Vagina (tissue), 2 donors: Measurements from ENCODE around the gene GNG8. TPM values are rescaled to one million over a fixed set of nuclear protein-coding genes. Genes with fewer than 3 reads are reported as not detected.

Experiments
- DNase-seq, 2 donors: peaks; one replicate each; pipeline ENCODE4 v3.0.0-alpha.2; 2017; ENCODE audit errors: extremely low spot score in 2 of 2
- H3K27ac ChIP-seq: fragments of 200-600 bp; sonication (generic); one replicate; pipeline ENCODE4 v1.5.1; 2019
- H3K27me3 ChIP-seq: fragments of 200-600 bp; sonication (generic); one replicate; pipeline ENCODE4 v1.5.1; 2019
- H3K36me3 ChIP-seq, 2 donors: fragments of 200-600 bp; sonication (generic); one replicate each; pipeline ENCODE4 v1.5.1; 2017 to 2019
- H3K4me1 ChIP-seq: fragments of 200-600 bp; sonication (generic); one replicate; pipeline ENCODE4 v1.5.1; 2019
- H3K4me3 ChIP-seq, 2 donors: fragments of 200-600 bp; sonication (generic); 1 replicate in 1 of 2; 2 replicates in 1 of 2; pipeline ENCODE4 v1.5.1; 2016 to 2019
- H3K9me3 ChIP-seq: fragments of 200-600 bp; sonication (generic); one replicate; pipeline ENCODE4 v1.5.1; 2019
- POLR2A ChIP-seq, 2 donors: fragments of 450-650 bp; IDR thresholded peaks; one replicate each; pipeline ENCODE4 v1.6.1; 2017; ENCODE audit warnings: antibody characterized with exemption in 2 of 2, mild to moderate bottlenecking in 2 of 2, moderate library complexity in 2 of 2
- POLR2AphosphoS5 ChIP-seq, 2 donors: sonication (generic); formaldehyde crosslinking; IDR thresholded peaks; one replicate each; pipeline ENCODE4 v1.9.0; 2017; ENCODE audit warnings: antibody characterized with exemption in 2 of 2, mild to moderate bottlenecking in 2 of 2, low read depth in 1 of 2; ENCODE audit not compliant: insufficient read depth in 1 of 2
- intact Hi-C: fragments of 100-400 bp; cut with DNase I; formaldehyde crosslinking; loops from one replicate; pipeline ENCODE4 v1.15.1; 2023
- total RNA-seq: library from RNA; depleted of rRNA; stranded (reverse); fragments of >200 nt; gene quantifications from one replicate; pipeline ENCODE4 v1.2.3, GENCODE V29; 2016
- TF ChIP-seq, protein P1 (sequence below), 3 experiments: fragments of 450-650 bp in 2 of 3; fragments of 200-600 bp in 1 of 3; sonication (generic) in 1 of 3; IDR thresholded peaks; one replicate each; pipeline ENCODE4 v1.5.1; 2017 to 2019; ENCODE audit warnings: antibody characterized with exemption in 3 of 3, mild to moderate bottlenecking in 2 of 3, moderate library complexity in 2 of 3

The GNG8 gene
- total RNA-seq, 1 donor from 2014 or later, result not detected

DNA sequence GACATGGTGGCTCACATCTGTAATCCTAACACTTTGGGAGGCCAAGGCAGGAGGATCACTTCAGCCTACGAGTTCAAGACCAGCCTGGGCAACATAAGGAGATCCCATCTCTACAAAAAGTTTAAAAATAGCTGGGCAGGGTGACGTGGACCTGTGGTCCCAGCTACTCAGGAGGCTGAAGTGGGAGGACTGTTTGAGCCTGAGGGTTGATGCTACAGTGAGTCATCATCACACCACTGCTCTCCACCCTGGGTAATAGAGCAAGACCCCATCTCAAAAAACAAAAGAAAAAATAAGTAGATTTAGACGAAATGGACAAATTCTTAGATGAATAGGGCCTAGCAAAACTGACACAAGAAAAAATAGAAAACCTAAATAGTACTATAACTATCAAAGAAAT is 10.4 kb upstream of the GNG8 start:
- TF ChIP-seq POLR2AphosphoS5 (IDR thresholded peaks at IDR 0.05; ENCODE audit: insufficient read depth in 1 of 2, low read depth in 1 of 2) (no peak), POLR2A (IDR thresholded peaks at IDR 0.05) (no peak)
- TF ChIP-seq, protein P1, sequence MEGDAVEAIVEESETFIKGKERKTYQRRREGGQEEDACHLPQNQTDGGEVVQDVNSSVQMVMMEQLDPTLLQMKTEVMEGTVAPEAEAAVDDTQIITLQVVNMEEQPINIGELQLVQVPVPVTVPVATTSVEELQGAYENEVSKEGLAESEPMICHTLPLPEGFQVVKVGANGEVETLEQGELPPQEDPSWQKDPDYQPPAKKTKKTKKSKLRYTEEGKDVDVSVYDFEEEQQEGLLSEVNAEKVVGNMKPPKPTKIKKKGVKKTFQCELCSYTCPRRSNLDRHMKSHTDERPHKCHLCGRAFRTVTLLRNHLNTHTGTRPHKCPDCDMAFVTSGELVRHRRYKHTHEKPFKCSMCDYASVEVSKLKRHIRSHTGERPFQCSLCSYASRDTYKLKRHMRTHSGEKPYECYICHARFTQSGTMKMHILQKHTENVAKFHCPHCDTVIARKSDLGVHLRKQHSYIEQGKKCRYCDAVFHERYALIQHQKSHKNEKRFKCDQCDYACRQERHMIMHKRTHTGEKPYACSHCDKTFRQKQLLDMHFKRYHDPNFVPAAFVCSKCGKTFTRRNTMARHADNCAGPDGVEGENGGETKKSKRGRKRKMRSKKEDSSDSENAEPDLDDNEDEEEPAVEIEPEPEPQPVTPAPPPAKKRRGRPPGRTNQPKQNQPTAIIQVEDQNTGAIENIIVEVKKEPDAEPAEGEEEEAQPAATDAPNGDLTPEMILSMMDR (IDR thresholded peaks at IDR 0.05), result no peak
- Histone ChIP-seq H3K9me3 (no peaks in the 10 kb centered on the region), H3K4me3 (no peak overlapping the region), H3K4me1 (no peaks in the 10 kb centered on the region), H3K27me3 (no peaks in the 10 kb centered on the region), H3K27ac (no peak overlapping the region), H3K36me3 (no peaks in the 10 kb centered on the region)
- intact Hi-C loops, result no loop called here
- DNase-seq, result no peak

DNA sequence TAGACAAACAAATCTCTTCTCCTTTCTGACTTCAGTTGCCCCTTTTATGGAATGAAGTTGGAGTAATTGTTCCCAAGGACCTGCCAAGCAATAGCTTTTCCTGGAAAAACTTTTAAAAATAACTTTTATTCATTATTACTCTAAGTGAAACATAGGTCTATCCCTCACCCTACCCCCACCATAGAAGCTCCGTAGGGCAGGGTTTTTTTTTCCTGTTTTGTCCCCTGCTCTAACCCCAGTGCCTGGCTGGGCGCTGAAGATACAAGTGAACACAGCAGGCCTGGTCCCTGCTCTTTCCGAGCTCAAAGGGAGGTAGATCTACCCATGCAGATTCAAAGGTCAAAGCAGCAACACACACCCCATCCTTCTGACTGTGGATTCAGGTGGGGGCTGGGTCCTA is 8.7 kb upstream of the GNG8 start:
- TF ChIP-seq POLR2A (IDR thresholded peaks at IDR 0.05) (no peak), POLR2AphosphoS5 (IDR thresholded peaks at IDR 0.05; ENCODE audit: insufficient read depth in 1 of 2, low read depth in 1 of 2) (peak in 1 of 2 donors; percentile 47)
- TF ChIP-seq, protein P1 (IDR thresholded peaks at IDR 0.05), result no peak
- Histone ChIP-seq H3K4me3 (no peak overlapping the region), H3K4me1 (peaks cover 4% of the 10 kb centered on the region), H3K9me3 (no peaks in the 10 kb centered on the region), H3K27me3 (no peaks in the 10 kb centered on the region), H3K36me3 (no peaks in the 10 kb centered on the region), H3K27ac (no peak overlapping the region)
- DNase-seq, result no peak
- intact Hi-C loops, result no loop called here

DNA sequence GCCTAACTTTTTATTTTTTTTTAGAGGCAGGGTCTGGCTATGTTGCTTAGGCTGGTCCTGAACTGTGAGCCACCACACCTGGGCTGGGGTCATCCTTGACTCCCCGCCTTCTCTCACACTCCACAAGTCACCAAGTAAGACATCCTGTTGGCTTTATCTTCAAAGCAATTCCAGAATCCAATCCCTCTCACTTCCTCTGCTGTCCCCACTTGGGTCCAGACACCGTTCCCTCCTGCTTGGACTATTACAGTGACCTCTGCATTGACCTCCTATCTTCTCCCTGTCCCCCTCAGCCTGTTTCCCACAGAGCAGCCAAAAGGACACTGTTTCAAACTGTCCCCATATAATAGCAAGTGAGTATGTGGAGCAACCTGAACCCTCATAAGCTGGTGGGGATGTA is 4.7 kb upstream of the GNG8 start:
- H3K9me3 ChIP-seq, result no peaks in the 10 kb centered on the region
- no peaks in the 10 kb centered on the region for H3K36me3 ChIP-seq
- TF ChIP-seq POLR2AphosphoS5 (IDR thresholded peaks at IDR 0.05; ENCODE audit: insufficient read depth in 1 of 2, low read depth in 1 of 2) (no peak), POLR2A (IDR thresholded peaks at IDR 0.05) (no peak)
- TF ChIP-seq, protein P1 (IDR thresholded peaks at IDR 0.05), result no peak
- no peak overlapping the region for H3K27ac ChIP-seq
- no peak for DNase-seq
- H3K4me1 ChIP-seq, result peaks cover 28% of the 10 kb centered on the region
- H3K27me3 ChIP-seq, result no peaks in the 10 kb centered on the region
- H3K4me3 ChIP-seq, result no peak overlapping the region
- intact Hi-C loops, result no loop called here

DNA sequence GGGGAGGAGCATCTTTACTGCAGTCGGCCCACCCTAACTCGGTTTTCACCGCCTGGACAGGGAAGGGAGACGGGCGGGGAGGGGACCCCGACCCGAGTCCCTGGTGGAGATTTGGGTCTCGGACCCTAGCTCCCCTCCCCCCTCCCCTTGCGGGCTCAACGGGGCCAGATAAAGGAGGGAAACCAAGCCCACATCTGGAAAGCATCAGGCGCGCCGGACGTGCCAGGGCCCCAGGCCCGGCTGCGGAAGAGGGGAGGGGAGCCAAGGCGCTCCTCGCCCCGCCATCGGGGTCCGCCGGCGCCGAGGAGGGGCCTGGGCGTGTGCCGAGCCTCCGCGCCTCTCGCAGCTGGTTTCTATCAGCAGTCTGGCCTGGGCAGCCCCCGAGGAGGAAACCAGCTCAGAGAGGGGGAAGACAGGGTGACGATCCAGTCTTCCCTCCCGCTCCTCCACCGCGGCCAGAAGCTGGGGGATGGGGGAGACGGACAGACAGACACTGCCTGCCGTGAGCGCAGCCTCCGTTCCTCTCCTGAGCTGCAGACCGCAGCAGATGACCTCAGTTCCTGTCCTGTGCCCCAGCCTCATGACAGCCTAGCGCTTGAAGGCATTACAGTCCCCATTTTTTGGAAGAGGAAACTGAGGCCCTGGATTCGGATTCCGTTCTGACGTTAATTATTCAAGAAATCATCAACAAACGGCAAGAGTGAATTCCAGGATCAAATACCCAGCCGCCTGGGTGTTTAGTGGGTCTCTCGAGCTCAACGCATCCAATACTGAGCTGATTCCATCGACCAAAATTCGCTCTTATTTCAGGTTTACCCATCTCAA is 3.6 kb upstream of the GNG8 start:
- H3K9me3 ChIP-seq, result no peaks in the 10 kb centered on the region

More for the DNA sequence above, 3.6 kb upstream of the GNG8 start:
- no peak for DNase-seq
- peak overlapping the region; percentile 46 to 62 for H3K4me3 ChIP-seq
- no peaks in the 10 kb centered on the region for H3K27me3 ChIP-seq
- intact Hi-C loops, result no loop called here
- no peaks in the 10 kb centered on the region for H3K36me3 ChIP-seq
- peak overlapping the region; percentile 84 for H3K27ac ChIP-seq
- H3K4me1 ChIP-seq, result peaks cover 34% of the 10 kb centered on the region
- peak in 1 of 2 donors; percentile 78 for TF ChIP-seq POLR2AphosphoS5 (IDR thresholded peaks at IDR 0.05; ENCODE audit: insufficient read depth in 1 of 2, low read depth in 1 of 2)
- TF ChIP-seq, protein P1 (IDR thresholded peaks at IDR 0.05), result no peak
